DND-41 (cell line): ENCODE data around the gene ATXN1.

Experiments used
- ATAC-seq: fragments of 200-7000 bp; cut with Tn5 transposase; 3 replicates; pipeline ENCODE4 v1.9.1; 2021; ENCODE audit warnings: low read depth; ENCODE audit not compliant: insufficient read depth
- DNase-seq: peaks from one replicate; pipeline ENCODE4 v3.0.0-alpha.2; 2020
- H2AFZ ChIP-seq: 2 replicates; pipeline ENCODE4 v1.6.0; 2012; ENCODE audit warnings: low read depth, low read length
- H3K27ac ChIP-seq: 2 replicates; pipeline ENCODE4 v1.5.1; 2012; ENCODE audit warnings: low read length, inconsistent platforms
- H3K27me3 ChIP-seq: fragments of 200-600 bp; sonication (generic); 2 replicates; pipeline ENCODE4 v1.6.0; 2012; ENCODE audit warnings: low read length, mild to moderate bottlenecking, inconsistent platforms; ENCODE audit not compliant: insufficient read depth, poor library complexity
- H3K36me3 ChIP-seq: 2 replicates; pipeline ENCODE4 v1.5.1; 2012; ENCODE audit warnings: low read length, inconsistent platforms; ENCODE audit not compliant: insufficient read depth
- H3K4me1 ChIP-seq: 2 replicates; pipeline ENCODE4 v1.5.1; 2012; ENCODE audit warnings: mild to moderate bottlenecking, low read length; ENCODE audit not compliant: insufficient read depth
- H3K4me2 ChIP-seq: 2 replicates; pipeline ENCODE4 v1.6.0; 2012; ENCODE audit warnings: mild to moderate bottlenecking, moderate library complexity, low read length, inconsistent platforms; ENCODE audit not compliant: insufficient read depth
- H3K4me3 ChIP-seq, 2 experiments: fragments of 200-600 bp in 1 of 2; shearing (Covaris generic) in 1 of 2; 2 replicates each; pipeline ENCODE4 v1.5.1; 2012 to 2016; ENCODE audit warnings: inconsistent platforms in 2 of 2, low read length in 2 of 2, mild to moderate bottlenecking in 2 of 2, low read depth in 1 of 2, moderate library complexity in 1 of 2
- H3K79me2 ChIP-seq: 2 replicates; pipeline ENCODE4 v1.6.0; 2012; ENCODE audit warnings: low read length, inconsistent platforms; ENCODE audit not compliant: insufficient read depth
- H3K9ac ChIP-seq: 2 replicates; pipeline ENCODE4 v1.6.0; 2012; ENCODE audit warnings: low read depth, mild to moderate bottlenecking, inconsistent platforms, low read length, moderate library complexity
- H3K9me3 ChIP-seq: 2 replicates; pipeline ENCODE4 v1.5.1; 2012; ENCODE audit warnings: low read length, moderate library complexity, mild to moderate bottlenecking, inconsistent platforms; ENCODE audit not compliant: insufficient read depth, severe bottlenecking
- H4K20me1 ChIP-seq: 2 replicates; pipeline ENCODE4 v1.6.0; 2012; ENCODE audit warnings: low read length; ENCODE audit not compliant: insufficient read depth
- CTCF ChIP-seq: IDR thresholded peaks from 2 replicates; pipeline ENCODE4 v1.5.1; 2012; ENCODE audit warnings: borderline replicate concordance, low read length, moderate library complexity, mild to moderate bottlenecking; ENCODE audit not compliant: poor library complexity, severe bottlenecking; ENCODE audit errors: extremely low read depth
- EZH2 ChIP-seq: IDR thresholded peaks from 3 replicates; pipeline ENCODE4 v1.6.1; 2012; ENCODE audit warnings: borderline replicate concordance, low read depth, mild to moderate bottlenecking, moderate library complexity, low read length, inconsistent platforms; ENCODE audit not compliant: severe bottlenecking

The ATXN1 gene

GRCh38 chr6:16277101-16277981, 483.9 kb downstream of the ATXN1 start:
- H3K36me3 ChIP-seq = no peaks in the 10 kb centered on the region
- no peak overlapping the region for H3K27ac ChIP-seq
- ATAC-seq = no peak
- H3K9me3 ChIP-seq = no peaks in the 10 kb centered on the region
- no peaks in the 10 kb centered on the region for H4K20me1 ChIP-seq
- TF ChIP-seq EZH2 (no peak), CTCF (no peak)
- H3K4me3 ChIP-seq = no peak overlapping the region
- no peaks in the 10 kb centered on the region for H3K27me3 ChIP-seq
- no peak for DNase-seq
- no peaks in the 10 kb centered on the region for H3K4me1 ChIP-seq
- no peaks in the 10 kb centered on the region for H3K79me2 ChIP-seq
- H2AFZ ChIP-seq = no peak overlapping the region
- no peak overlapping the region for H3K9ac ChIP-seq
- no peak overlapping the region for H3K4me2 ChIP-seq

- Histone ChIP-seq H3K4me2 (no peak overlapping the region), H3K36me3 (no peaks in the 10 kb centered on the region), H3K4me3 (no peak overlapping the region), H3K27ac (no peak overlapping the region), H3K79me2 (no peaks in the 10 kb centered on the region), H3K9ac (no peak overlapping the region), H3K4me1 (no peaks in the 10 kb centered on the region), H4K20me1 (no peaks in the 10 kb centered on the region), H2AFZ (no peak overlapping the region), H3K27me3 (no peaks in the 10 kb centered on the region), H3K9me3 (no peaks in the 10 kb centered on the region)
- no peak for TF ChIP-seq EZH2
- TF ChIP-seq CTCF = no peak
- no peak for DNase-seq
- ATAC-seq = no peak
Observed at GRCh38 chr6:16274885-16275589, 486.2 kb downstream of the ATXN1 start.

- Histone ChIP-seq H3K79me2 (no peaks in the 10 kb centered on the region), H3K4me3 (no peak overlapping the region)
- no peak for ATAC-seq
Observed at GRCh38 chr6:16274483-16274882, 486.8 kb downstream of the ATXN1 start.

More at GRCh38 chr6:16274483-16274882, 486.8 kb downstream of the ATXN1 start:
- Histone ChIP-seq H3K27me3 (no peaks in the 10 kb centered on the region), H3K4me1 (no peaks in the 10 kb centered on the region), H3K9ac (no peak overlapping the region), H2AFZ (no peak overlapping the region), H3K27ac (no peak overlapping the region), H4K20me1 (no peaks in the 10 kb centered on the region), H3K9me3 (no peaks in the 10 kb centered on the region), H3K4me2 (no peak overlapping the region), H3K36me3 (no peaks in the 10 kb centered on the region)
- no peak for TF ChIP-seq CTCF
- TF ChIP-seq EZH2 = no peak
- DNase-seq = no peak
